ENCODE measurements around the gene KISS1R.

GRCh38 chr19:952680-953444, 35.7 kb downstream of the KISS1R start:
- TF ChIP-seq, protein P1, sequence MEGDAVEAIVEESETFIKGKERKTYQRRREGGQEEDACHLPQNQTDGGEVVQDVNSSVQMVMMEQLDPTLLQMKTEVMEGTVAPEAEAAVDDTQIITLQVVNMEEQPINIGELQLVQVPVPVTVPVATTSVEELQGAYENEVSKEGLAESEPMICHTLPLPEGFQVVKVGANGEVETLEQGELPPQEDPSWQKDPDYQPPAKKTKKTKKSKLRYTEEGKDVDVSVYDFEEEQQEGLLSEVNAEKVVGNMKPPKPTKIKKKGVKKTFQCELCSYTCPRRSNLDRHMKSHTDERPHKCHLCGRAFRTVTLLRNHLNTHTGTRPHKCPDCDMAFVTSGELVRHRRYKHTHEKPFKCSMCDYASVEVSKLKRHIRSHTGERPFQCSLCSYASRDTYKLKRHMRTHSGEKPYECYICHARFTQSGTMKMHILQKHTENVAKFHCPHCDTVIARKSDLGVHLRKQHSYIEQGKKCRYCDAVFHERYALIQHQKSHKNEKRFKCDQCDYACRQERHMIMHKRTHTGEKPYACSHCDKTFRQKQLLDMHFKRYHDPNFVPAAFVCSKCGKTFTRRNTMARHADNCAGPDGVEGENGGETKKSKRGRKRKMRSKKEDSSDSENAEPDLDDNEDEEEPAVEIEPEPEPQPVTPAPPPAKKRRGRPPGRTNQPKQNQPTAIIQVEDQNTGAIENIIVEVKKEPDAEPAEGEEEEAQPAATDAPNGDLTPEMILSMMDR (conservative IDR thresholded peaks at IDR 0.05; ENCODE audit: low read length): no peak
- no peak for TF ChIP-seq EZH2phosphoT487 (IDR thresholded peaks at IDR 0.05; ENCODE audit: borderline replicate concordance)
